GM21390 (cell line): ENCODE measurements around the gene SEC24D.
A peak's percentile ranks its signal among the peaks of the same experiment; 100 is the strongest.
"Not testable (repeated sequence)": the region's sequence is repeated elsewhere in the genome, so short reads cannot be mapped to it uniquely, and the experiment has no call there.

ENCODE experiments used
- ATAC-seq: cut with Tn5 transposase; IDR thresholded peaks from one replicate; pipeline ENCODE4 v1.9.1; 2021; ENCODE audit not compliant: unreplicated experiment

SEC24D gene, protein sequence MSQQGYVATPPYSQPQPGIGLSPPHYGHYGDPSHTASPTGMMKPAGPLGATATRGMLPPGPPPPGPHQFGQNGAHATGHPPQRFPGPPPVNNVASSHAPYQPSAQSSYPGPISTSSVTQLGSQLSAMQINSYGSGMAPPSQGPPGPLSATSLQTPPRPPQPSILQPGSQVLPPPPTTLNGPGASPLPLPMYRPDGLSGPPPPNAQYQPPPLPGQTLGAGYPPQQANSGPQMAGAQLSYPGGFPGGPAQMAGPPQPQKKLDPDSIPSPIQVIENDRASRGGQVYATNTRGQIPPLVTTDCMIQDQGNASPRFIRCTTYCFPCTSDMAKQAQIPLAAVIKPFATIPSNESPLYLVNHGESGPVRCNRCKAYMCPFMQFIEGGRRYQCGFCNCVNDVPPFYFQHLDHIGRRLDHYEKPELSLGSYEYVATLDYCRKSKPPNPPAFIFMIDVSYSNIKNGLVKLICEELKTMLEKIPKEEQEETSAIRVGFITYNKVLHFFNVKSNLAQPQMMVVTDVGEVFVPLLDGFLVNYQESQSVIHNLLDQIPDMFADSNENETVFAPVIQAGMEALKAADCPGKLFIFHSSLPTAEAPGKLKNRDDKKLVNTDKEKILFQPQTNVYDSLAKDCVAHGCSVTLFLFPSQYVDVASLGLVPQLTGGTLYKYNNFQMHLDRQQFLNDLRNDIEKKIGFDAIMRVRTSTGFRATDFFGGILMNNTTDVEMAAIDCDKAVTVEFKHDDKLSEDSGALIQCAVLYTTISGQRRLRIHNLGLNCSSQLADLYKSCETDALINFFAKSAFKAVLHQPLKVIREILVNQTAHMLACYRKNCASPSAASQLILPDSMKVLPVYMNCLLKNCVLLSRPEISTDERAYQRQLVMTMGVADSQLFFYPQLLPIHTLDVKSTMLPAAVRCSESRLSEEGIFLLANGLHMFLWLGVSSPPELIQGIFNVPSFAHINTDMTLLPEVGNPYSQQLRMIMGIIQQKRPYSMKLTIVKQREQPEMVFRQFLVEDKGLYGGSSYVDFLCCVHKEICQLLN

DNA sequence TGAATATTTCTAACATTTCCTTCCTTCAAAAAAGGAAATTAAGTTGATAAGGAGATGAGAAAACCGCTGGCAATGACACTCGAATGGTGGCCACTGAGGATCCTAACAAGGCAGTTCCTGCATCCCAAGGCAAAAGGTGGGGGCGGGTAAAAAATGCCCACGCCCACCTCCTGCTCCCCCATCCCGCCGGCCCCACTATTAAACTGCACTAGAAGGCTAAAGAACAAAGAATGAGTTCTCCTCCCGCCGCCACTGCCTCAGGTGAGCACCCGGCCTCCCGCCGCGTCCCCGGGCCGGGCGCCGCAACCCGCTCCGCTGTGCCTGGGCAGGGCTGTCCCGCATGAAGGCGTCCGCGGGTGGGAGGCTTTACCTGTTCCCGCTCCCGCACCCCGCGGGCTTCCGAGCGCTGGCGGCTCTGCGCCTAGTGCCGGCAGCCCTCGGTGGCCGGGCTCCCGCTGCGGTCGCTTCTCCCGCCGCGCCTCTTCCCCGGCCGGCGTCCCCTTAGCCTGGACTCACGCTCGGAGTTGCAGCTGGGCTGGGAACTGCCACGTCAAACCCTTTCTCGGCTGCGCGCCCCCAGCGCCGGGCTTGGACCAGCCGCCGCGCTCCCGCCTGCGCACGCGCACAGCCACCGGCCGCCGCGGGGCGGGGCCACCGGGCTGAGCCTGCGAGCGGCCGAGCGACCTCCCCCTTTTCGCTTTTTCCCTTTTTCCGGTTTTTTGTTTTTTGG, at the start of gene SEC24D:
SEC24D (minus strand) TSS at position 556 of the 730 bp plus-strand sequence. CDS start 2,430 bp downstream, outside the sequence.
- ATAC-seq = peak; percentile 71

- no peak for ATAC-seq
Observed at GRCh38 chr4:118884716-118885115, 48.8 kb upstream of the SEC24D start.

GRCh38 chr4:118883861-118884260, 47.9 kb upstream of the SEC24D start:
- ATAC-seq = no peak

DNA sequence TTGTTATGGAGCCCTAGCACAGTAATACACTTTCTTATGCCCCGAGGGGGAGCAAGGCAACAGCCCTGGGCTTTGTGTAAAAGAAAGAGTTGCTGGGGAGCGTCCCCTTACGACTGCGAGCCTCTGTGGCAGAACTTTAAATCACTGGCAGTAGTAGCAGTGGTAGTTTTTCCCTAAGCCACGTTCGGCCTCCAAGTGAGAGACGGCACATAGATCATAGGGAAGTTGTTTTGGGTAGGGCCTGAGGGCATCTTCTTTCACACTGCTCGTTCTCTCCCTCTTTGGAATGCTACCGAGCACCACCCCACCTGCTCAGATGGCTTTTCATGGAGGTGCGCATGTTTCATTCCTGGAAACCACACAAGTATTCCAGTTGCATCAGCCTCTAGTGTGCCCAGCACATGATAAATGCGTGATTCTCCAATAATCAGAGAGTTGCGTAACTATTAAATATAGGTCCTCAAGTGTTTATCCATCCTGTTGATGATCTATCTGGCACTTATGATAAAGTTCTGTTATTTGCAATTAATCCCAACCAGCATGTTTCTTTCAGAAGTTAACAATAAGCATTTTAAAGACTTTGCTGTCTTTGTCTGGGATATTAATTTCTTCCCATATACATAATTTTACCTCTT, 45.7 kb upstream of the SEC24D start:
- ATAC-seq = no peak

- ATAC-seq = no peak
Observed at GRCh38 chr4:118879409-118879808, 43.5 kb upstream of the SEC24D start.

DNA sequence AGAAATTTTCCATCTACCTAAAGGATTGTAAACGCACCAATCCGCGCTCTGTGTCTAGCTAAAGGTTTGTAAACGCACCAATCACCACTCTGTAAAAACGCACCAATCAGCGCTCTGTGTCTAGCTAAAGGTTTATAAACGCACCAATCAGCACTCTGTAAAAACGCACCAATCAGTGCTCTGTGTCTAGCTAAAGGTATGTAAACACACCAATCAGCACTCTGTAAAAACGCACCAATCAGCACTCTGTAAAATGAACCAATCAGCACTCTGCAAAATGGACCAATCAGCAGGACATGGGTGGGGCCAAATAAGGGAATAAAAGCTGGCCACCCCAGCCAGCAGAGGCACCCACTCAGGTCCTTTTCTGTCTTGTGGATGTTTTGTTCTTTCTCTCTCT, 42.6 kb upstream of the SEC24D start:
- not testable (repeated sequence) for ATAC-seq

GRCh38 chr4:118877797-118878196, 41.9 kb upstream of the SEC24D start:
- no peak for ATAC-seq

- ATAC-seq = no peak
Observed at GRCh38 chr4:118872181-118872580, 36.3 kb upstream of the SEC24D start.

GRCh38 chr4:118869808-118870342, 33.9 kb upstream of the SEC24D start:
- no peak for ATAC-seq

GRCh38 chr4:118867311-118868067, 31.6 kb upstream of the SEC24D start:
- ATAC-seq = no peak

DNA sequence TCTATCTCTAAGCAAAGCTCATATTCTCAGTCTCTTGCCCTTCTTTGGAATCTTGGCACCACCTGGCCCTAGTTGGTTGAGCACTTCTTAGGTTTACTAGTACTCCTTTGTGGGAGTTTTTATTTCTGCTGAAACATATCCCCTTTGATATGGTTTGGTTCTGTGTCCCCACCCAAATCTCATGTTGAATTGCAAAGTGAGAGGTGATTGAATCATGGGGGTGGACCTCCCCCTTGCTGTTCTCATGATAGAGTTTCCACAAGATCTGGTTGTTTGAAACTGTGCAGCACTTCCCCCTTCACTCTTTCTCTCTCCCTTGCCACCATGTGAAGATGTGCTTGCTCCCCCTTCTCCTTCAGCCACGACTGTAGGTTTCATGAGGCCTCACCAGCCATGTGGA, 30.5 kb upstream of the SEC24D start:
- ATAC-seq = no peak

DNA sequence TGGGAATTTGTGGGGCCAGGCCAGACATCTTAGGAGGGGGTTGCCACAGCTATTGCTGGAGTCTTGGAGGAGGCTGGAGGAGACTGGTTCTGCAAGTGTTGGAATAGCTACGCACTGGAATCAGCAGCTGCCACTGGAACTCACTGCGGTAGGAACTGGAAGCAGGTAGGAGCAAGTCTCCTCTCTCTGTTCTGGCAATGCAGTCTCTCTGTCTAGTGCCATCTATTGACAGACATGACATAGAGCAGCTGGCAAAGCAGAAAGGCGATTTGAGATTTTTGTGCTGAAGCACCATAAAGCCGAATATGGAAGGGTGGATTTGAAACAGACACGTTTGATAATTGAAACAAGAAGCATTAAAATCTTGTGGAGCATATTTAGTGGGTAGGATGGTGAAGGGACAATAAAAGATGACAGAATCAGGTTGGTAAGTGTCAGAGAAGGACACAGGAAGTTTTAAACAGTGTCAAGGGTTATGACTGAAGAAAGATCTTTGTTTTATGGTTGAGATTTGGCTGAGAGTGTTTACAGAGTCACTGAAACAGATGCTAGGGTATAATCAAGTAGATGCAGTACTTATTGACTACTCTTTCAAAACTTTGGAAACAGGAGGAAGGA, 29.3 kb upstream of the SEC24D start:
- ATAC-seq = peak; percentile 81

GRCh38 chr4:118858779-118859178, 22.9 kb upstream of the SEC24D start:
- ATAC-seq = no peak

GRCh38 chr4:118857760-118858159, 21.8 kb upstream of the SEC24D start:
- no peak for ATAC-seq

GRCh38 chr4:118850488-118851173, 14.7 kb upstream of the SEC24D start:
- peak; percentile 94 for ATAC-seq

DNA sequence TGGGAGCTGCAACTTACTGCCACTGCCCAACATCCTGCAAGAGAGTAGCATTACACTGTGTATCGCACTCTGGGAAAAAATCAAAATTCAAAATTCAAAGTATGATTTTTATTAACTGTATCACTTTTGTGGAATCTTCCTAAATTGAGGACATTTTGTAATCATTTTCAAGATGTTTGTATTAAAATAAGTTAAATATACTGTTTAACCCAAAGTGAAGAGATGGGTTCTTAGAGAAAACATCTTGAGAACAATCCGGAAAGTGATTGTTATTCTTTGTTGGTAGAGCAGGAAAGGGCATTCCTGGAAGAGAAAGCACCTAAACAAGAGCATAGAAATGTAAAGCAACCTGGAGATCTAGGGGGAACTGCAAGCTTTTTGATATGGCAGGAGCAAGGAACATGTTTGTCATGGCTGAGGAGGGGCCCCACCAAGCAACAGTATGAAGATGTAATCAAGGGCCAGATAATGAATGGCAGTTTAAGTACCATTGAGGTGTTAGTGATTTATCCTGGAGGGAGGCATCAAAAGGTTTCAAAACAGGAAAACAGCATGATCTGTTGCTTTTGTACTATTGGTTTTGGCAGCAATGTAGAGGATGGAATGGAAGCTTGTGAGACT, 14.1 kb upstream of the SEC24D start:
- peak; percentile 11 for ATAC-seq

- ATAC-seq = no peak
Observed at GRCh38 chr4:118848901-118849300, 13.0 kb upstream of the SEC24D start.

DNA sequence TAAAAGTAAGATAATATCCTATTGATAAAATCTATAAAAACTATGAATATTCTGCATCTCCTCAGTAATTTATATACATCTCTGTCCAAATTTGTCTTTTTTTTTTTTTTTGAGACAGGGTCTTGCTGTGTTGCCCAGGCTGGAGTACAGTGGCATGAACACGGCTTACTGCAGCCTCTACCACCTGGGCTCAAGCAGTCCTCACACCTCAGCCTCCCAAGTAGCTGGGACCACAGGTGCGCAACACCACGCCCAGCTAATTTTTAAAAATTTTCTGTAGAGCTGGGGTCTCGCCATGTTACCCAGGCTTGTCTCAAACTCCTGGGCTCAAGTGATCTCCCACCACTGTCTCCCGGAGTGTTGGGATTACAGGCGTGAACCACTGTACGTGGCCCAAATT, 12.3 kb upstream of the SEC24D start:
- ATAC-seq = no peak
